Liver (tissue), 9 donors: ENCODE measurements around the gene IFNA4. TPM values are rescaled to one million over a fixed set of nuclear protein-coding genes. Genes with fewer than 3 reads are reported as not detected.
A peak's percentile ranks its signal among the peaks of the same experiment; 100 is the strongest.
"Not testable (repeated sequence)": the region's sequence is repeated elsewhere in the genome, so short reads cannot be mapped to it uniquely, and the experiment has no call there.

Experiments used
- DNase-seq: peaks from one replicate; pipeline ENCODE4 v3.0.0-alpha.2; 2017; ENCODE audit warnings: low spot score
- H3K27ac ChIP-seq, 2 donors: one replicate each; pipeline ENCODE4 v1.7.0; 2013; ENCODE audit warnings: inconsistent platforms in 2 of 2, low read length in 2 of 2, control low read depth in 1 of 2, low read depth in 1 of 2, mild to moderate bottlenecking in 1 of 2
- H3K27me3 ChIP-seq, 4 donors: one replicate each; pipeline versions ENCODE4 v1.6.1 to v1.7.0; 2013; ENCODE audit warnings: low read length in 3 of 4, inconsistent platforms in 1 of 4, mild to moderate bottlenecking in 1 of 4, moderate library complexity in 1 of 4; ENCODE audit not compliant: control insufficient read depth in 4 of 4, insufficient read depth in 4 of 4
- H3K36me3 ChIP-seq, 4 donors: one replicate each; pipeline versions ENCODE4 v1.6.1 to v1.7.0; 2013; ENCODE audit warnings: low read length in 3 of 4, mild to moderate bottlenecking in 3 of 4, low read depth in 1 of 4, moderate library complexity in 1 of 4; ENCODE audit not compliant: control insufficient read depth in 4 of 4, insufficient read depth in 3 of 4
- H3K4me1 ChIP-seq, 4 donors: one replicate each; pipeline versions ENCODE4 v1.6.1 to v1.7.0; 2013; ENCODE audit warnings: low read length in 3 of 4, mild to moderate bottlenecking in 3 of 4, moderate library complexity in 1 of 4; ENCODE audit not compliant: control insufficient read depth in 4 of 4, insufficient read depth in 4 of 4
- H3K4me3 ChIP-seq, 3 donors: one replicate each; pipeline versions ENCODE4 v1.6.1 to v1.7.0; 2013; ENCODE audit warnings: low read length in 3 of 3, control low read depth in 1 of 3, low read depth in 1 of 3, mild to moderate bottlenecking in 1 of 3
- H3K9ac ChIP-seq, 2 donors: one replicate each; pipeline ENCODE4 v1.7.0; 2013; ENCODE audit warnings: low read length in 2 of 2, mild to moderate bottlenecking in 2 of 2, moderate library complexity in 2 of 2, control low read depth in 1 of 2, low read depth in 1 of 2
- H3K9me3 ChIP-seq, 4 donors: one replicate each; pipeline versions ENCODE4 v1.6.1 to v1.7.0; 2013; ENCODE audit warnings: low read length in 3 of 4; ENCODE audit not compliant: control insufficient read depth in 4 of 4
- EGR1 ChIP-seq, 2 donors: IDR thresholded peaks; 2 replicates each; pipeline ENCODE4 v1.6.1; 2016 to 2018; ENCODE audit warnings: antibody characterized with exemption in 2 of 2, low read depth in 2 of 2
- FOXA2 ChIP-seq: IDR thresholded peaks from 2 replicates; pipeline ENCODE4 v1.6.1; 2016; ENCODE audit warnings: antibody characterized with exemption
- HNF4A ChIP-seq, 2 donors: conservative IDR thresholded peaks; 2 replicates each; pipeline ENCODE4 v1.6.1; 2016; ENCODE audit warnings: antibody characterized with exemption in 2 of 2, mild to moderate bottlenecking in 2 of 2
- RAD21 ChIP-seq, 2 donors: IDR thresholded peaks; 2 replicates each; pipeline ENCODE4 v1.6.1; 2016; ENCODE audit warnings: antibody characterized with exemption in 2 of 2, mild to moderate bottlenecking in 2 of 2
- RXRA ChIP-seq, 2 donors: IDR thresholded peaks; 2 replicates each; pipeline ENCODE4 v1.6.1; 2017 to 2018; ENCODE audit warnings: antibody characterized with exemption in 2 of 2, mild to moderate bottlenecking in 1 of 2
- SP1 ChIP-seq: IDR thresholded peaks from 2 replicates; pipeline ENCODE4 v1.6.1; 2018; ENCODE audit warnings: antibody characterized with exemption, mild to moderate bottlenecking
- TAF1 ChIP-seq: conservative IDR thresholded peaks from 2 replicates; pipeline ENCODE4 v1.6.1; 2016; ENCODE audit warnings: antibody characterized with exemption, mild to moderate bottlenecking
- YY1 ChIP-seq: IDR thresholded peaks from 2 replicates; pipeline ENCODE4 v1.6.1; 2016; ENCODE audit warnings: antibody characterized with exemption, mild to moderate bottlenecking
- WGBS: extraction: QIAGEN DNeasy Blood & Tissue Kit; methylation state at CpG from one replicate; pipeline ENCODE4 v1.1.7; 2013; 5-methylcytosine and 5-hydroxymethylcytosine counted together
- polyA plus RNA-seq, 2 donors: library from polyadenylated mRNA; stranded (reverse) in 1 of 2; unstranded in 1 of 2; fragments of 200-250 nt in 1 of 2; fragments of >200 nt in 1 of 2; fragmentation: Nextera tagmentation in 1 of 2; extraction: Ambion mirVana in 1 of 2; gene quantifications; one replicate each; pipeline versions ENCODE4 v1.2.1 to v1.2.3, GENCODE V29; 2013 to 2015
- total RNA-seq, 2 donors: library from RNA; depleted of rRNA; stranded (reverse); fragments of >200 nt; gene quantifications; one replicate each; pipeline ENCODE4 v1.2.3, GENCODE V29; 2014
- TF ChIP-seq, protein P1 (sequence below): fragments of 150-350 bp; IDR thresholded peaks from 2 replicates; pipeline ENCODE4 v1.5.1; 2017; ENCODE audit warnings: improper control_type of control experiment, low read depth, low read length; ENCODE audit not compliant: missing input control
- TF ChIP-seq, protein P2 (sequence below): IDR thresholded peaks from 2 replicates; pipeline ENCODE4 v1.6.1; 2016; ENCODE audit warnings: antibody characterized with exemption
- TF ChIP-seq, protein P3 (sequence below): IDR thresholded peaks from 2 replicates; pipeline ENCODE4 v1.6.1; 2016; ENCODE audit warnings: antibody characterized with exemption
- donor health status: healthy.
- donor health status: healthy.
- donor health status: healthy.
- donor health status: healthy.
- donor health status: healthy.

Gene IFNA4
- total RNA-seq (not detected), polyA plus RNA-seq (not detected)

GRCh38 chr9:21187487-21187886 is at the start of gene IFNA4:
Gene IFNA4, minus strand, starts transcription at chr9:21187587. Its CDS starts 56 bp downstream, at chr9:21187531.
- DNase-seq, H3K4me1 ChIP-seq, H3K4me3 ChIP-seq, H3K9ac ChIP-seq, H3K27ac ChIP-seq, H3K27me3 ChIP-seq, H3K36me3 ChIP-seq, H3K9me3 ChIP-seq: not testable (repeated sequence)
- 82% methylated on average over 3 of the region's 3 CpGs for WGBS

DNA sequence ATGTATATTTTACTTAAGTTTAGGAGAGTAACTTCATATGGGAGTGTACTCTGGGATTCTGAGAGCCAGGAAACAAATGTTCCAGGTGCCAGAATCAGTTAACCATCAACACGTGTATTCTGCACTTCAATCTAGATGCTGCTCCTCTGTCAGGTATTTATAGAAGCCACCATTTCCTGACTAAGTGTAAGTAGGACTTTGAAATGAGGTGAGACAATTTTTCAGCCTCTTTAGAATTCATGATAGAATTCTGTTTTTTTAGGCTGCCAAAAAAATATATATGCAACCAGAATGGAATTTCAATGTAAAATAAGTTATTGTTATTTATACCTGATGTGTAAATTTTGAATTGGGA is 49.0 kb upstream of the IFNA4 start:
- 19% methylated on average over 1 of the region's 1 CpG for WGBS
- not testable (repeated sequence) for H3K9me3 ChIP-seq, H3K36me3 ChIP-seq, DNase-seq, H3K27me3 ChIP-seq, H3K9ac ChIP-seq, H3K27ac ChIP-seq, H3K4me1 ChIP-seq, H3K4me3 ChIP-seq

DNA sequence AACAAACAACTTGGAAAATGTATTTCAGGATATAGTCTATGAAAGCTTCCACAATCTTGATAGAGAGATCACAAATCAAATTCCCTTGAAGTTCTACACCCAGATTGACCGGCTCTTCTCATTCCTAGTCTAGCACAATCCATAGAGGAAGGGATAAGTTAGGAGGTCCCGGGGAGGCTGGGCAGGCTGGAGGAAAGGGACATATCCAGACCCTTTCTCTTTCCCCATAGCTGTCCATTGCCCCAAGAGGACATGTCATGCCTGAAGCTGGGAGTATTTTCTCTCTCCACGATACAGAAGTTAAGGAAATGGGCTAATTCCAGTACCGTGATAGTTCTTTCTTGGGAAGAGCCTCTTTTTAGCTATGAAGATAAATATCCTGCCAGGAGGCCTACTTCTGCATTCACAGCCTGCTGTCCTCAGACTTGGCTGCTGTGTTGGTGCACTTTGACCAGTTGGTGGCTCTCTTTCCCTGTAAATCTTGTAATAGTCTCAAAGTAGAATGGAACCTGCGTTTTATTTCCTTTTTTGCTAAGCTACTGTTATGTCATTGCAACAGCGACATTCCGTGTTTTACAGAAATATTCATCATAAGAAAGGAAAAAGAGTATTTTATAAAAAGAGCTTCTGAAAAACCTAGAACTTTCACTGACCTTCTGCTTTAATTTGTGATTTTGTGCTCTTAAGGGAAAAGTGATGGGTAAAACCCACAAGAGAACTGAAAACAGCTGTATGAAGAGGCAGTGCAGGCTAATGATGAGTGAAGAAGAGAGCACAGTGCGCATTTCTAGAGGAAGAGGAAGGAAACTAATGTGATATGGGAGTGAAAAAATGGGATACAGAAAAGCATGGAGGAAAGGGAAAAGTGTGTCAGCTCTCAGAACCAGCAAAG is 48.3 kb upstream of the IFNA4 start:
- H3K36me3 ChIP-seq, H3K4me3 ChIP-seq, H3K9ac ChIP-seq, H3K9me3 ChIP-seq, DNase-seq, H3K4me1 ChIP-seq, H3K27ac ChIP-seq, H3K27me3 ChIP-seq: not testable (repeated sequence)
- TF ChIP-seq RAD21 (IDR thresholded peaks at IDR 0.05) (peak; percentile 71 to 76), HNF4A (conservative IDR thresholded peaks at IDR 0.05) (peak; percentile 17 to 63)
- TF ChIP-seq, protein P1, sequence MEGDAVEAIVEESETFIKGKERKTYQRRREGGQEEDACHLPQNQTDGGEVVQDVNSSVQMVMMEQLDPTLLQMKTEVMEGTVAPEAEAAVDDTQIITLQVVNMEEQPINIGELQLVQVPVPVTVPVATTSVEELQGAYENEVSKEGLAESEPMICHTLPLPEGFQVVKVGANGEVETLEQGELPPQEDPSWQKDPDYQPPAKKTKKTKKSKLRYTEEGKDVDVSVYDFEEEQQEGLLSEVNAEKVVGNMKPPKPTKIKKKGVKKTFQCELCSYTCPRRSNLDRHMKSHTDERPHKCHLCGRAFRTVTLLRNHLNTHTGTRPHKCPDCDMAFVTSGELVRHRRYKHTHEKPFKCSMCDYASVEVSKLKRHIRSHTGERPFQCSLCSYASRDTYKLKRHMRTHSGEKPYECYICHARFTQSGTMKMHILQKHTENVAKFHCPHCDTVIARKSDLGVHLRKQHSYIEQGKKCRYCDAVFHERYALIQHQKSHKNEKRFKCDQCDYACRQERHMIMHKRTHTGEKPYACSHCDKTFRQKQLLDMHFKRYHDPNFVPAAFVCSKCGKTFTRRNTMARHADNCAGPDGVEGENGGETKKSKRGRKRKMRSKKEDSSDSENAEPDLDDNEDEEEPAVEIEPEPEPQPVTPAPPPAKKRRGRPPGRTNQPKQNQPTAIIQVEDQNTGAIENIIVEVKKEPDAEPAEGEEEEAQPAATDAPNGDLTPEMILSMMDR: peak; percentile 44
- WGBS: 34% methylated on average over 8 of the region's 8 CpGs

DNA sequence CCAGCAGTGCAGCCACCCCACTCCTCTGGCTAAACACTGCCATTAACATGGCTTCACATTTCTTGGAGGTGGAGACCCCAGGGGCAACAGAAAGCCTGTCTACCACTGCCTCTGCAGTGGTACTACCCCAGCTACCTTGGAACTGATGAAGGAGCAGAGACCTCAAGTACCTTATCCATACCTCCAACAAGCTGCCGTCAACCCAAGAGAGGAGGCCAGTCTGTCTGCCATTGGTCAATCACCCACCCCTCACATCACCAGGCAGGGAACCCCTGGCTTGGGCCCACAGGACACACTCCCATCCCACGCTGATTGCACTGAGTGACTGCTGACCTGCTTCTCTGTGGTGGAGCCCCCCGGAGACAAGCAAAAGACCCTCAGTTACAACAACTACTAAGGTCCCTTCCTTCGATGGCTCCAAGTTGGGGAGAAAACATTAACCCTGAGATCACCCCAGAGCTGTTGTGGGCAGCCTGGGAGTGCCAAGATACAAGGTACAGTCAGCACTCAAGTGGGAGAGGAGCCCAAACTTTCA is 46.8 kb upstream of the IFNA4 start:
- TF ChIP-seq, protein P1: no peak
- TF ChIP-seq, protein P2, sequence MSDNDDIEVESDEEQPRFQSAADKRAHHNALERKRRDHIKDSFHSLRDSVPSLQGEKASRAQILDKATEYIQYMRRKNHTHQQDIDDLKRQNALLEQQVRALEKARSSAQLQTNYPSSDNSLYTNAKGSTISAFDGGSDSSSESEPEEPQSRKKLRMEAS: no peak
- no peak for TF ChIP-seq YY1
- TF ChIP-seq RXRA (IDR thresholded peaks at IDR 0.05): no peak
- TF ChIP-seq TAF1: no peak
- no peak for TF ChIP-seq EGR1 (IDR thresholded peaks at IDR 0.05; ENCODE audit: low read depth in 2 of 2)
- TF ChIP-seq SP1: no peak
- TF ChIP-seq RAD21 (IDR thresholded peaks at IDR 0.05): no peak
- no peak for TF ChIP-seq FOXA2
- TF ChIP-seq, protein P3, sequence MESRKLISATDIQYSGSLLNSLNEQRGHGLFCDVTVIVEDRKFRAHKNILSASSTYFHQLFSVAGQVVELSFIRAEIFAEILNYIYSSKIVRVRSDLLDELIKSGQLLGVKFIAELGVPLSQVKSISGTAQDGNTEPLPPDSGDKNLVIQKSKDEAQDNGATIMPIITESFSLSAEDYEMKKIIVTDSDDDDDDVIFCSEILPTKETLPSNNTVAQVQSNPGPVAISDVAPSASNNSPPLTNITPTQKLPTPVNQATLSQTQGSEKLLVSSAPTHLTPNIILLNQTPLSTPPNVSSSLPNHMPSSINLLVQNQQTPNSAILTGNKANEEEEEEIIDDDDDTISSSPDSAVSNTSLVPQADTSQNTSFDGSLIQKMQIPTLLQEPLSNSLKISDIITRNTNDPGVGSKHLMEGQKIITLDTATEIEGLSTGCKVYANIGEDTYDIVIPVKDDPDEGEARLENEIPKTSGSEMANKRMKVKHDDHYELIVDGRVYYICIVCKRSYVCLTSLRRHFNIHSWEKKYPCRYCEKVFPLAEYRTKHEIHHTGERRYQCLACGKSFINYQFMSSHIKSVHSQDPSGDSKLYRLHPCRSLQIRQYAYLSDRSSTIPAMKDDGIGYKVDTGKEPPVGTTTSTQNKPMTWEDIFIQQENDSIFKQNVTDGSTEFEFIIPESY: no peak
- no peak for DNase-seq
- H3K4me3 ChIP-seq: no peak overlapping the region
- H3K9me3 ChIP-seq: no peaks in the 10 kb centered on the region
- no peaks in the 10 kb centered on the region for H3K27me3 ChIP-seq
- H3K27ac ChIP-seq: no peak overlapping the region
- WGBS: 87% methylated on average over 4 of the region's 4 CpGs
- no peaks in the 10 kb centered on the region for H3K36me3 ChIP-seq
- no peak overlapping the region for H3K9ac ChIP-seq
- H3K4me1 ChIP-seq: no peaks in the 10 kb centered on the region
